Transverse colon (tissue), 4 donors: ENCODE results near the gene AFG3L2. TPM values are rescaled to one million over a fixed set of nuclear protein-coding genes. Genes with fewer than 3 reads are reported as not detected.

Experiments
- DNase-seq: peaks from one replicate; pipeline ENCODE4 v3.0.0-alpha.2; 2019
- H3K27ac ChIP-seq, 4 donors: fragments of 200-600 bp; sonication (generic); 2 replicates each; pipeline ENCODE4 v1.5.1; 2016 to 2018; ENCODE audit warnings: inconsistent platforms in 4 of 4
- H3K27me3 ChIP-seq: fragments of 200-600 bp; sonication (generic); 2 replicates; pipeline ENCODE4 v1.5.1; 2017; ENCODE audit warnings: inconsistent platforms
- H3K36me3 ChIP-seq, 4 donors: fragments of 200-600 bp; sonication (generic); 2 replicates each; pipeline ENCODE4 v1.5.1; 2017 to 2019; ENCODE audit warnings: inconsistent platforms in 4 of 4
- H3K4me1 ChIP-seq, 4 donors: fragments of 200-600 bp; sonication (generic); 2 replicates each; pipeline ENCODE4 v1.5.1; 2017 to 2020; ENCODE audit warnings: inconsistent platforms in 4 of 4
- H3K4me3 ChIP-seq, 4 donors: fragments of 200-600 bp; sonication (generic); 1 replicate in 1 of 4; 2 replicates in 3 of 4; pipeline versions ENCODE4 v1.5.1 to v1.6.1; 2017 to 2019; ENCODE audit warnings: inconsistent platforms in 4 of 4
- H3K9me3 ChIP-seq, 2 donors: fragments of 200-600 bp; sonication (generic); 2 replicates each; pipeline ENCODE4 v1.5.1; 2017 to 2019; ENCODE audit warnings: inconsistent platforms in 2 of 2
- CTCF ChIP-seq, 5 experiments: fragments of 200-600 bp in 3 of 5; fragments of 450-650 bp in 2 of 5; sonication (generic) in 3 of 5; IDR thresholded peaks; 1 replicate in 2 of 5; 2 replicates in 3 of 5; pipeline ENCODE4 v1.5.1; 2016 to 2017; ENCODE audit warnings: antibody characterized with exemption in 5 of 5, inconsistent platforms in 3 of 5, mild to moderate bottlenecking in 2 of 5, moderate library complexity in 1 of 5
- EP300 ChIP-seq: sonication (generic); formaldehyde crosslinking; IDR thresholded peaks from one replicate; pipeline ENCODE4 v1.6.1; 2017; ENCODE audit warnings: antibody characterized with exemption, low read depth
- POLR2A ChIP-seq: fragments of 450-650 bp; IDR thresholded peaks from one replicate; pipeline ENCODE4 v1.6.1; 2016; ENCODE audit warnings: antibody characterized with exemption, mild to moderate bottlenecking, moderate library complexity
- POLR2AphosphoS5 ChIP-seq, 3 donors: sonication (generic); formaldehyde crosslinking; IDR thresholded peaks; one replicate each; pipeline ENCODE4 v1.6.1; 2016; ENCODE audit warnings: antibody characterized with exemption in 3 of 3
- WGBS, 2 donors: methylation state at CpG; one replicate each; pipeline ENCODE4 v1.1.5; 2018; ENCODE audit warnings: low coverage in 1 of 2; 5-methylcytosine and 5-hydroxymethylcytosine counted together
- in situ Hi-C, 4 donors: fragments of 200-750 bp; cut with MboI; loops; one replicate each; pipeline versions ENCODE4 v1.15.0 to v1.15.1; 2017; ENCODE audit warnings: low sequenced_read_pairs in 3 of 4, low pct_ligation_motif_present in 1 of 4, low pct_unique_long_range_greater_than_20kb in 1 of 4
- intact Hi-C: fragments of 100-400 bp; cut with DNase I; formaldehyde crosslinking; loops from one replicate; pipeline ENCODE4 v1.15.1; 2023; ENCODE audit warnings: low total_unique reads
- total RNA-seq, 4 donors: library from RNA; depleted of rRNA; stranded (reverse); fragments of >200 nt; gene quantifications; one replicate each; pipeline ENCODE4 v1.1.0, GENCODE V29; 2016

The AFG3L2 gene
- total RNA-seq, 4 donors from 2014 or later, result 74.1 to 95.6 (median 92.6) TPM

- Histone ChIP-seq H3K4me1 (peaks cover 0 to 21% (median 10%) of the 10 kb centered on the region in 4 donors), H3K27me3 (peaks cover 29% of the 10 kb centered on the region), H3K36me3 (no peaks in the 10 kb centered on the region), H3K9me3 (no peaks in the 10 kb centered on the region), H3K4me3 (no peak overlapping the region), H3K27ac (no peak overlapping the region)
- TF ChIP-seq POLR2A, result no peak
- no peak for TF ChIP-seq POLR2AphosphoS5 (IDR thresholded peaks at IDR 0.05)
- TF ChIP-seq EP300, result no peak
- no peak for TF ChIP-seq CTCF (IDR thresholded peaks at IDR 0.05)
- no peak for DNase-seq
- intact Hi-C loops, result no loop called here
- in situ Hi-C loops, result no loop called here
- WGBS, 2 donors, result 80 to 86% methylated on average over 2 to 14 of the region's 14 CpGs
These were observed 74.5 kb downstream of the AFG3L2 start for GRCh38 chr18:12302391-12303147.

GRCh38 chr18:12301263-12302005 is 75.6 kb downstream of the AFG3L2 start:
- H3K9me3 ChIP-seq, result no peaks in the 10 kb centered on the region
- 70 to 82% methylated on average over 8 to 13 of the region's 13 CpGs for WGBS, 2 donors
- H3K4me1 ChIP-seq, result peaks cover 0 to 11% (median 5%) of the 10 kb centered on the region in 4 donors
- H3K27ac ChIP-seq, result no peak overlapping the region
- H3K4me3 ChIP-seq, result no peak overlapping the region
- no peaks in the 10 kb centered on the region for H3K36me3 ChIP-seq
- TF ChIP-seq CTCF (IDR thresholded peaks at IDR 0.05), result no peak
- no peak for TF ChIP-seq POLR2AphosphoS5 (IDR thresholded peaks at IDR 0.05)
- no peak for TF ChIP-seq EP300
- no peak for TF ChIP-seq POLR2A
- intact Hi-C loops, result no loop called here
- H3K27me3 ChIP-seq, result peaks cover 18% of the 10 kb centered on the region
- in situ Hi-C loops, result no loop called here
- no peak for DNase-seq

- WGBS, 2 donors, result 81% methylated on average over 2 of the region's 2 CpGs; no CpG with 5 or more reads in 1 of the 2 donors
- Histone ChIP-seq H3K9me3 (no peaks in the 10 kb centered on the region), H3K4me3 (no peak overlapping the region), H3K36me3 (no peaks in the 10 kb centered on the region), H3K27me3 (peaks cover 2% of the 10 kb centered on the region), H3K27ac (no peak overlapping the region), H3K4me1 (peaks cover 0 to 3% (median 0%) of the 10 kb centered on the region in 4 donors)
- in situ Hi-C loops (no loop called here), intact Hi-C loops (no loop called here)
- no peak for DNase-seq
- TF ChIP-seq POLR2A, result no peak
These were observed 77.2 kb downstream of the AFG3L2 start for GRCh38 chr18:12299862-12300261.

GRCh38 chr18:12296457-12296856 is 80.6 kb downstream of the AFG3L2 start:
- no peaks in the 10 kb centered on the region for H3K4me1 ChIP-seq
- H3K27ac ChIP-seq, result no peak overlapping the region
- no peaks in the 10 kb centered on the region for H3K9me3 ChIP-seq
- DNase-seq, result no peak
- in situ Hi-C loops, result no loop called here
- no peak for TF ChIP-seq POLR2A
- no peak for TF ChIP-seq EP300
- no peak for TF ChIP-seq POLR2AphosphoS5 (IDR thresholded peaks at IDR 0.05)
- no peak for TF ChIP-seq CTCF (IDR thresholded peaks at IDR 0.05)
- 100% methylated on average over 1 of the region's 1 CpG; no CpG with 5 or more reads in 1 of the 2 donors for WGBS, 2 donors
- H3K27me3 ChIP-seq, result no peaks in the 10 kb centered on the region
- no peaks in the 10 kb centered on the region for H3K36me3 ChIP-seq
- intact Hi-C loops, result no loop called here
- H3K4me3 ChIP-seq, result no peak overlapping the region
